ENCODE measurements around the gene ZNFX1.

Gene ZNFX1

GRCh38 chr20:49291200-49291599 is 13.3 kb upstream of the ZNFX1 start:
- DNase-seq: no peak

- no peak for DNase-seq
Observed at GRCh38 chr20:49290608-49291191, 12.8 kb upstream of the ZNFX1 start.

GRCh38 chr20:49288784-49289696 is 11.2 kb upstream of the ZNFX1 start:
- no peak for DNase-seq

GRCh38 chr20:49288250-49288751 is 10.4 kb upstream of the ZNFX1 start:
- no peak for DNase-seq

GRCh38 chr20:49287555-49288249 is 9.8 kb upstream of the ZNFX1 start:
- no peak for DNase-seq

GRCh38 chr20:49286689-49287551 is 9.1 kb upstream of the ZNFX1 start:
- no peak for DNase-seq

GRCh38 chr20:49285813-49286494 is 8.1 kb upstream of the ZNFX1 start:
- DNase-seq: no peak

GRCh38 chr20:49285233-49285668 is 7.4 kb upstream of the ZNFX1 start:
- no peak for DNase-seq

GRCh38 chr20:49284818-49285217 is 7.0 kb upstream of the ZNFX1 start:
- no peak for DNase-seq

- DNase-seq: no peak
Observed at GRCh38 chr20:49283703-49284625, 6.1 kb upstream of the ZNFX1 start.

GRCh38 chr20:49283176-49283702 is 5.4 kb upstream of the ZNFX1 start:
- DNase-seq: no peak

GRCh38 chr20:49282584-49283171 is 4.8 kb upstream of the ZNFX1 start:
- DNase-seq: no peak

- DNase-seq: no peak
Observed at GRCh38 chr20:49281913-49282467, 4.1 kb upstream of the ZNFX1 start.

- DNase-seq: no peak
Observed at GRCh38 chr20:49281059-49281912, 3.4 kb upstream of the ZNFX1 start.

- no peak for DNase-seq
Observed at GRCh38 chr20:49280463-49281058, 2.7 kb upstream of the ZNFX1 start.

GRCh38 chr20:49279677-49280462 is 2.0 kb upstream of the ZNFX1 start:
- no peak for DNase-seq

Measured in activated T-cell treated with anti-CD3 and anti-CD28 coated beads for 4 hours (primary cell).